Dermis blood vessel endothelial cell (primary cell): ENCODE results near the gene CXXC5. TPM values are rescaled to one million over a fixed set of nuclear protein-coding genes. Genes with fewer than 3 reads are reported as not detected.
A peak's percentile ranks its signal among the peaks of the same experiment; 100 is the strongest.
"Not testable (repeated sequence)": the region's sequence is repeated elsewhere in the genome, so short reads cannot be mapped to it uniquely, and the experiment has no call there.

Experiments used
- DNase-seq: peaks from one replicate; pipeline ENCODE4 v3.0.0; 2010
- total RNA-seq: library from RNA; depleted of rRNA; stranded (reverse); fragments of >200 nt; gene quantifications from 2 replicates; pipeline ENCODE4 v1.2.3, GENCODE V29; 2014

The CXXC5 gene
- total RNA-seq, 1 donor from 2014 or later, result 36.1 TPM

DNA sequence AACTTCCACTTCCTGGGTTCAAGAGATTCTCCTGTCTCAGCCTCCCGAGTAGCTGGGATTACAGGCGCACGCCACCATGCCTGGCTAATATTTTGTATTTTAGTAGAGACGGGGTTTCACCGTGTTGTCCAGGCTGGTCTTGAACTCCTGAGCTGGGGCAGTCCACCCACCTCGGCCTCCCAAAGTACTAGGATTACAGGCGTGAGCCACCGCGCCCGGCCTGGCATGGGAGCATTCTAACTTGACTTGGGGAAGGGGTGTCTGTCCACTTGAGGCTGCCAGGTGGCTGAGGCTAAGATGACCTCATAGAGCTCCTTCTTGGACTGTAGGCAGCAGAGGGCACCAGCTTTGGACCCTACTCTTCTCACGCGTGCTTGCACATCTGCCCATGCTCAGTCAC, 65.7 kb downstream of the CXXC5 start:
- not testable (repeated sequence) for DNase-seq

DNA sequence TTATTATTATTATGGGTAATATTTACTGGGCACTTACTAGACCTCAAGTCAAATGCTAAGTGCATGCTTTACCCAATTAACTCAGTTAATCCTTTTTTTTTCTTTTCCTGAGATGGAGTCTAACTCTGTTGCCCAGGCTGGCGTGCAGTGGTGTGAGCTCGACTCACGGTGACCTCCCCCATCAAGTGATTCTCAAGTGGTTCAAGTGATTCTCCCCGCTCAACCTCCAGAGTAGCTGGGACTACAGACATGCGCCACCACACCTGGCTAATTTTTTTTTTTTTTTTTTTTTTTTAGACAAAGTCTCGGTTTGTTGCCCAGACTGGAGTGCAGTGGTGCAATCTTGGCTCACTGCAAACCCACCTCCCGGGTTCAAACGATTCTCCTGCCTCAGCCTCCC, 69.1 kb downstream of the CXXC5 start:
- DNase-seq, result no peak

DNA sequence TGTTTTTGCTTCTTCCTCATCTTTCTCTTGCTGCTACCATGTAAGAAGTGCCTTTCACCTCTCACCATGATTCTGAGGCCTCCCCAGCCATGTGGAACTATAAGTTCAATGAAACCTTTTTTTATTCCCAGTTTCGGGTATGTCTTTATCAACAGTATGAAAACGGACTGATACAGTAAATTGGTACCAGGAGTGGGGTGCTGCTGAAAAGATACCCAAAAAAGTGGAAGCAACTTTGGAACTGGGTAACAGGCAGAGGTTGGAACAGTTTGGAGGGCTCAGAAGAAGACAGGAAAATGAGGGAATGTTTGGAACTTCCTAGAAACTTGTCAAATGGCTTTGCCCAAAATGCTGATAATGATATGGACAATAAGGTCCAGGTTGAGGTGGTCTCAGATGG, 70.3 kb downstream of the CXXC5 start:
- DNase-seq, result not testable (repeated sequence)

DNA sequence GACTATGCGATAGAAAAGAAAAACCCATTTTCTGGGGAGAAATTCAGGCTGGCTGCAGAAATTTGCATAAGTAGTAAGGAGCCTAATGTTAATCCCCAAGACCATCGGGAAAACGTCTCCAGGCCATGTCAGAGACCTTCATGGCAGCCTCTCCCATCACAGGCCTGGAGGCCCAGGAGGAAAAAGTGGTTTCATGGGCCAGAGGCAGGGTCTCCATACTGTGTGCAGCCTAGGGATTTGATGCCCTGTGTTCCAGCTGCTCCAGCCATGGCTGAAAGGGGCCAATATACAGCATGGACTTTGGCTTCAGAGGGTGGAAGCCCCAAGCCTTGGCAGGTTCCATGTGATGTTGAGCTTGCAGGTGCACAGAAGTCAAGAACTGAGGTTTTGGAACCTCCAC, 71.8 kb downstream of the CXXC5 start:
- not testable (repeated sequence) for DNase-seq

DNA sequence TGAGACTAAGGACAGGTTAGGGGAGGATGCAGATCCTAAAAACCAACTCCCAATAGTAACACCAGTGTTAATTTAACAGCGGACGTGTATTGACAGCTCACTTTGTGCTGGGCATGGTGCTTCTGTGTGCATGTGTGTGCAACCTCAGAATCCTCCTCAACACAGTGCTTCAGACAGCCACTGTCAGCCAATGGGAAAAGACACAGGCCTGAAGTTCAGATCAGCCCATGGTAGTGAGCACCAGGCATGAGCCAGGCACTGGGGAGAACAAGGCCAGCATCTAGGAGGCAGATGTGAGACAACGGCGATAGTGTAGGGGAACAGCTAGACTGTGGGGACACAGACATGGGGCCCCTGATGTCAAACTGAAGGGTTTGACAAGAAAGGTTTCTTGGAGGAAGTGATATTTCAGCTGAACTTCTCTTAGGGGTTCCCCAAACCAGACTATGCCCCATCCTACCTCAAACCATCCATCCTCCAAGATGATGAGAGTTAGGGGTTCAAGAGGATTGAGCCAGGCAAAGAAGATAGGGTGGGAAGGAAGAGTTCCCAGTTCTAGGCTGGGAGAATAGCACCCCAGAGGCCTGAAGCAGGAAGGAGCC, 75.9 kb downstream of the CXXC5 start:
- no peak for DNase-seq

DNA sequence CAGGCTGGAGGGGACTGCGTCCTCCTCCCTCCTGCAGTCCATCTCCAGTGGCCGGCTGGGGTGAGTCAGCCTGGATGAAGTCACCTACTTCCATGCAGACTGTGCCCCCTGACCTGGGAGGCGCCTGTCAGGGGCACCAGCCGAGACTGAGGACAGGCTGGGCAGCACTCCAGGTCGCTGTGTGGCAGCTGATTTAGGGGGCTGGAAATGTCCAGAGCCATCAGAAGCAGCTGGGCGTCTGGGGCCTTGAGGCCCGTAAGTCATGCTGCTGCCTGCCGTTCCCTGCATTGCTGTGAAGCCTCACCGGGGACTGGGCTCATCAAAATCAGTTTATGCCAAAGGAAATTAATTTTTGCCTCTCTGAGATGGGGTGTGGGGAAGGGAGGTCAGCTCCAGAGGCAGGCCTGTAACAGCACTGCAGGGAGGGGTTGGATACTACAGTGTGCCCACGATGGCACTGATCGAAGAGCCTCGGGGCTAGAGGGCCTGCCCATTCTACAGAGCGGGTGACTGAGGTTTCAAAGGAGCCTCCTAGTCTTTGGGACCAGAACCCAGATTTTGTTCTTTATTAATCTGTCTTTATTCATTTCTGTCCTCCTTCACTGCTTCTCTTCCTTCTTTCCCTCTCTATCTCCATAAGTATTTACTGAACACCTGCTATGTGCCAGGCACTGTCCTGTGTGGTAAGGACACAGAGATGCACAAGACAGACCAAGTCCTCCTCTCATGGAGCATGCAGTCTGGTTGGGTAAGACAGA, 77.1 kb downstream of the CXXC5 start:
- peak; percentile 84 for DNase-seq

DNA sequence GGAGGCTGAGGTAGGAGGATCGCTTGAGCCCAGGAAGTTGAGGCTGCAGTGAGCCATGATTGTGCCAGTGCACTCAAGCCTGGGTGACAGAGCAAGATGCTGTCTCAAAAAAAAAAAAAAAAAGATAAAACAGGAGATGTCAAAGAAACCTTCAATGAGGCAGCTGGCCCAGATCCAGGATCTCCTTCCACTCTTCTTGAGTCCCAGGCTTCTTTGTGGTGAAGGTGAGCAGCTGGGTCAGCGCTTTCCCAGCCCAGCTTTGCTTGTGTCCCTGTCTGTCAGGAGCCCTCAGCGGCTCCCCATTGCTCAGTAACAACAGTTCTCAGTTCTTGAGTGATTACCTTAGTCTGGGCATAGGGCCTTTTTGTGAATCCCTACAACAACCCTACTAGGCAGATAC, 78.1 kb downstream of the CXXC5 start:
- DNase-seq, result no peak

DNA sequence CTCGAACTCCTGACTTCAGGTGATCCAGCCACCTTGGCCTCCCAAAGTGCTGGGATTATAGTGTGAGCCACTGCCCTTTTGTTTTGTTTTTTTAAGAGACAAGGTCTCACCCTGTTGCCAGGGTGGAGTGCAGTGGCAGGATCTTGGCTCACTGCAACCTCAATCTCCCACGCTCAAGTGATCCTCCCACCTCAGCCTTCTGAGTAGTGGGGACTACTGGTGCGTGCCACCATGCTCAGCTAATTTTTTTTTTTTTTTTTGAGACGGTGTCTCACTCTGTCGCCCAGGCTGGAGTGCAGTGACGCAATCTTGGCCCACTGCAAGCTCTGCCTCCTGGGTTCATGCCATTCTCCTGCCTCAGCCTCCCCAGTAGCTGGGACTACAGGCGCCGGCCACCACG, 79.5 kb downstream of the CXXC5 start:
- not testable (repeated sequence) for DNase-seq

DNA sequence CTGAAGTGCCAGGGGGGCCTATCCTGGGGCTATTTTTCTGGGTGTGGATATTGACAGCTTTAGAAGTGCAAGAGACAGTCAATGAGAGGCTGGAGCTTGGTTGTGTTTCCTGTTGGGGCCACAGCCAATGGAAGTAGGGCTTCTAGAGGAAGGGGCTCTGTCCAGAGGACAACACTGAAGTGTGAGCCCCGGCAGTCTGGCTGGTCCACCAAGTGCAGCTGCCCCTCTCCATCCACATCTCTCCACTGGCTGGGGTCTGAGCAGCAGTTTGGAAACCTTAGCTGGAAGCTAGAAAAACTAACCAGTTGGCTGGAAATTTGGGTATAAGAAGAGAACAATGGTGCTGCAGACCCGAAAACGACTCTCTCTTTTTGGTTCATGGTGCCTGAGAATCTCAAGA, 83.1 kb downstream of the CXXC5 start:
- DNase-seq, result no peak

DNA sequence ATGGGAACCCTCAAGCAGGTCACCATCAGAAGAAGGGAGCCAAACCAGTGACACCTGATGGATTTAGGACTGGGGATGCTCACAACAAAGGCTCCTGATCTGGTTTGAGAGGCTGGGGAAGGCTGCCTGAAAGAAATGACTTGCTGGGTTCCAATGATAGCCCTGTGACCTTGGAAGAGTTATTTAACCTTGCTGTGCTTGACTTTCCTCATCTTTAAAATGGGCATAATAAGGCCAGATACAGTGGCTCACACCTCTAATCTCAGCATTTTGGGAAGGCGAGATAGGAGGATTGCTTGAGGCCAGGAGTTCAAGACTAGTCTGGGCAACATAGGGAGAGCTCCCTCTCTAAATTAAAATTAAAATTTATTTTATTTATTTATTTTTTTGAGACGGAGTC, 83.9 kb downstream of the CXXC5 start:
- DNase-seq, result no peak

DNA sequence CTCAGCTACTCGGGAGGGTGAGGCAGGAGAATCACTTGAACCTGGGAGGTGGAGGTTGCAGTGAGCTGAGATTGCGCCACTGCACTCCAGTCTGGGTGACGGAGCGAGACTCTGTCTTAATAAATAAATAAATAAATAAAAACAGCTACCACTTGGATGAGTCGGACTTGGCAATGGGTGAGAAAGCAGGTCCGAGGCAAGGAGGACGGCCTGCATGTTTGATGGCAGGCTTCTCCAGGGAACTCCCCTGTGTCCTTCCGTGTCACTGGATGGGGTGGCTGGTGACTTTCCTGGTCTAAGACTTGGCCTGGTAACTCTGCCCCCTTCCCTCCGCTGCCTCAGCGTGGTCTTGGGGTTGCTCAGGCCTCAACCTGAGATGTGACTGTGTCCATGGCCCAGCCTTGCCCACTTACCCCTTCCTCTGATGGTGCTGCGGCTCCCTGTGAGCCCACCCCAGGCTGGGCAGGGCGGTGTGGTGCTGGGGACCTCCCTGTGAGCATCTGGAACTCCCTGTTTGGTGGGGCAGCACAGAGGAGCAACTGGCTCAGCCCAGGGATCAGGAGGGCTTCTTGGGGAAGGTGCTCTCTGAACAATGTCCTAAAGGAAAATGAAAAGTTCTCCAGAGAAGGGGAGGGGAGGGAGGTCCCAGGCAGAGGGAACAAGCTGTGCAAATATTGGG, 85.0 kb downstream of the CXXC5 start:
- no peak for DNase-seq

Other genes with a start within 250 kb of the CXXC5 start
- gene SPATA24, start 244.3 kb upstream of the CXXC5 start, total RNA-seq, result 8.0 and 10.0 TPM in 2 replicates
- 8.6 and 9.0 TPM in 2 replicates for gene DNAJC18, start 208.8 kb upstream of the CXXC5 start, total RNA-seq
- gene ECSCR, start 185.6 kb upstream of the CXXC5 start, total RNA-seq, result 404 and 423 TPM in 2 replicates
- not detected in 2 replicates for gene SMIM33, start 177.3 kb upstream of the CXXC5 start, total RNA-seq
- 36.9 and 69.6 TPM in 2 replicates for gene STING1, start 165.6 kb upstream of the CXXC5 start, total RNA-seq
- gene UBE2D2, start 87.0 kb upstream of the CXXC5 start, total RNA-seq, result 68.5 and 71.6 TPM in 2 replicates
- gene PSD2, start 147.5 kb downstream of the CXXC5 start, total RNA-seq, result under 0.01 TPM in 1 of 2 replicates, not detected in the other